ENCODE data around the gene KRT74. TPM values are rescaled to one million over a fixed set of nuclear protein-coding genes. Genes with fewer than 3 reads are reported as not detected.

Gene KRT74
- total RNA-seq, 1 experiment from 2014 or later: not detected

DNA sequence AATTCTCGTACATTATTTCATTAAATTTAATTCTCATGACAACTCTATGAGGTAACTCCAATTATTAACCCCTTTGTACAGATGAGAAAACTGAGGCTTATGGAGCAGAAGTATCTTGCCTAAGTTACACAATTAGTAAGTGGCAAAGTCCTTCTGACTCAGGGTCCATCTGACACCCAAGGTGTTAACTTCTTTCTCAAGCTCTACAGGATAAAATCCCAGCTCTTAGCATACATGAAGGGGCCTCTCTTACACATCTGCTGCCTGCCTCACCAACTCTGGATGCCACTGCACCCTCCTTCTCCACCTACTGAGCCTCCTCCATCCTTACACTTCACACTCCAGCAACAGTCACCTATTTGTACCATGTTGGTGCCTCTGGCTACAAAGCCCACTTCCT lies 31.9 kb upstream of the KRT74 start:
- ChIA-PET POLR2A (no interaction called here), CTCF (interaction anchor here (1.0 kb wide), 1 partner anchor 265 kb away, joined by 4 read pairs; no protein-coding TSS in a partner anchor)
- Mint-ChIP-seq H3K27ac (no peak overlapping the region), H3K9me3 (no peaks in the 10 kb centered on the region), H3K36me3 (no peaks in the 10 kb centered on the region), H3K4me3 (no peak overlapping the region), H3K27me3 (ENCODE audit: low read depth) (peaks cover 22% of the 10 kb centered on the region), H3K4me1 (peaks cover under 1% of the 10 kb centered on the region; the same call in 1 of the 2 replicates)
- DNase-seq (ENCODE audit: low spot score) (no peak), ATAC-seq (no peak)
- TF ChIP-seq ATF1 (CRISPR knock-in tag; IDR thresholded peaks at IDR 0.05) (no peak), GTF2I (CRISPR knock-in tag; conservative IDR thresholded peaks at IDR 0.05) (no peak), JUN (CRISPR knock-in tag; IDR thresholded peaks at IDR 0.05) (no peak), GABPB1 (CRISPR knock-in tag; IDR thresholded peaks at IDR 0.05) (no peak), SOX15 (CRISPR knock-in tag; IDR thresholded peaks at IDR 0.05) (no peak), ESRRA (CRISPR knock-in tag; IDR thresholded peaks at IDR 0.05; ENCODE audit: borderline replicate concordance) (no peak), NR2C2 (CRISPR knock-in tag; IDR thresholded peaks at IDR 0.05) (no peak), NFE2L1 (CRISPR knock-in tag; IDR thresholded peaks at IDR 0.05) (no peak), FOXK1 (CRISPR knock-in tag; IDR thresholded peaks at IDR 0.05) (no peak), TEAD1 (CRISPR knock-in tag; IDR thresholded peaks at IDR 0.05) (no peak), ZNF396 (CRISPR knock-in tag; IDR thresholded peaks at IDR 0.05; ENCODE audit: borderline replicate concordance) (no peak), ZNF317 (CRISPR knock-in tag; IDR thresholded peaks at IDR 0.05; ENCODE audit: borderline replicate concordance, low read depth) (no peak), TP53 (CRISPR knock-in tag; IDR thresholded peaks at IDR 0.05) (no peak)
- TF ChIP-seq, protein P1, sequence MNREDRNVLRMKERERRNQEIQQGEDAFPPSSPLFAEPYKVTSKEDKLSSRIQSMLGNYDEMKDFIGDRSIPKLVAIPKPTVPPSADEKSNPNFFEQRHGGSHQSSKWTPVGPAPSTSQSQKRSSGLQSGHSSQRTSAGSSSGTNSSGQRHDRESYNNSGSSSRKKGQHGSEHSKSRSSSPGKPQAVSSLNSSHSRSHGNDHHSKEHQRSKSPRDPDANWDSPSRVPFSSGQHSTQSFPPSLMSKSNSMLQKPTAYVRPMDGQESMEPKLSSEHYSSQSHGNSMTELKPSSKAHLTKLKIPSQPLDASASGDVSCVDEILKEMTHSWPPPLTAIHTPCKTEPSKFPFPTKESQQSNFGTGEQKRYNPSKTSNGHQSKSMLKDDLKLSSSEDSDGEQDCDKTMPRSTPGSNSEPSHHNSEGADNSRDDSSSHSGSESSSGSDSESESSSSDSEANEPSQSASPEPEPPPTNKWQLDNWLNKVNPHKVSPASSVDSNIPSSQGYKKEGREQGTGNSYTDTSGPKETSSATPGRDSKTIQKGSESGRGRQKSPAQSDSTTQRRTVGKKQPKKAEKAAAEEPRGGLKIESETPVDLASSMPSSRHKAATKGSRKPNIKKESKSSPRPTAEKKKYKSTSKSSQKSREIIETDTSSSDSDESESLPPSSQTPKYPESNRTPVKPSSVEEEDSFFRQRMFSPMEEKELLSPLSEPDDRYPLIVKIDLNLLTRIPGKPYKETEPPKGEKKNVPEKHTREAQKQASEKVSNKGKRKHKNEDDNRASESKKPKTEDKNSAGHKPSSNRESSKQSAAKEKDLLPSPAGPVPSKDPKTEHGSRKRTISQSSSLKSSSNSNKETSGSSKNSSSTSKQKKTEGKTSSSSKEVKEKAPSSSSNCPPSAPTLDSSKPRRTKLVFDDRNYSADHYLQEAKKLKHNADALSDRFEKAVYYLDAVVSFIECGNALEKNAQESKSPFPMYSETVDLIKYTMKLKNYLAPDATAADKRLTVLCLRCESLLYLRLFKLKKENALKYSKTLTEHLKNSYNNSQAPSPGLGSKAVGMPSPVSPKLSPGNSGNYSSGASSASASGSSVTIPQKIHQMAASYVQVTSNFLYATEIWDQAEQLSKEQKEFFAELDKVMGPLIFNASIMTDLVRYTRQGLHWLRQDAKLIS (CRISPR knock-in tag; IDR thresholded peaks at IDR 0.05; ENCODE audit: borderline replicate concordance): no peak
- TF ChIP-seq, protein P2, sequence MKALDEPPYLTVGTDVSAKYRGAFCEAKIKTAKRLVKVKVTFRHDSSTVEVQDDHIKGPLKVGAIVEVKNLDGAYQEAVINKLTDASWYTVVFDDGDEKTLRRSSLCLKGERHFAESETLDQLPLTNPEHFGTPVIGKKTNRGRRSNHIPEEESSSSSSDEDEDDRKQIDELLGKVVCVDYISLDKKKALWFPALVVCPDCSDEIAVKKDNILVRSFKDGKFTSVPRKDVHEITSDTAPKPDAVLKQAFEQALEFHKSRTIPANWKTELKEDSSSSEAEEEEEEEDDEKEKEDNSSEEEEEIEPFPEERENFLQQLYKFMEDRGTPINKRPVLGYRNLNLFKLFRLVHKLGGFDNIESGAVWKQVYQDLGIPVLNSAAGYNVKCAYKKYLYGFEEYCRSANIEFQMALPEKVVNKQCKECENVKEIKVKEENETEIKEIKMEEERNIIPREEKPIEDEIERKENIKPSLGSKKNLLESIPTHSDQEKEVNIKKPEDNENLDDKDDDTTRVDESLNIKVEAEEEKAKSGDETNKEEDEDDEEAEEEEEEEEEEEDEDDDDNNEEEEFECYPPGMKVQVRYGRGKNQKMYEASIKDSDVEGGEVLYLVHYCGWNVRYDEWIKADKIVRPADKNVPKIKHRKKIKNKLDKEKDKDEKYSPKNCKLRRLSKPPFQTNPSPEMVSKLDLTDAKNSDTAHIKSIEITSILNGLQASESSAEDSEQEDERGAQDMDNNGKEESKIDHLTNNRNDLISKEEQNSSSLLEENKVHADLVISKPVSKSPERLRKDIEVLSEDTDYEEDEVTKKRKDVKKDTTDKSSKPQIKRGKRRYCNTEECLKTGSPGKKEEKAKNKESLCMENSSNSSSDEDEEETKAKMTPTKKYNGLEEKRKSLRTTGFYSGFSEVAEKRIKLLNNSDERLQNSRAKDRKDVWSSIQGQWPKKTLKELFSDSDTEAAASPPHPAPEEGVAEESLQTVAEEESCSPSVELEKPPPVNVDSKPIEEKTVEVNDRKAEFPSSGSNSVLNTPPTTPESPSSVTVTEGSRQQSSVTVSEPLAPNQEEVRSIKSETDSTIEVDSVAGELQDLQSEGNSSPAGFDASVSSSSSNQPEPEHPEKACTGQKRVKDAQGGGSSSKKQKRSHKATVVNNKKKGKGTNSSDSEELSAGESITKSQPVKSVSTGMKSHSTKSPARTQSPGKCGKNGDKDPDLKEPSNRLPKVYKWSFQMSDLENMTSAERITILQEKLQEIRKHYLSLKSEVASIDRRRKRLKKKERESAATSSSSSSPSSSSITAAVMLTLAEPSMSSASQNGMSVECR (CRISPR knock-in tag; IDR thresholded peaks at IDR 0.05; ENCODE audit: borderline replicate concordance): no peak
- TF ChIP-seq, protein P3, sequence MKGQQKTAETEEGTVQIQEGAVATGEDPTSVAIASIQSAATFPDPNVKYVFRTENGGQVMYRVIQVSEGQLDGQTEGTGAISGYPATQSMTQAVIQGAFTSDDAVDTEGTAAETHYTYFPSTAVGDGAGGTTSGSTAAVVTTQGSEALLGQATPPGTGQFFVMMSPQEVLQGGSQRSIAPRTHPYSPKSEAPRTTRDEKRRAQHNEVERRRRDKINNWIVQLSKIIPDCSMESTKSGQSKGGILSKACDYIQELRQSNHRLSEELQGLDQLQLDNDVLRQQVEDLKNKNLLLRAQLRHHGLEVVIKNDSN (CRISPR knock-in tag; IDR thresholded peaks at IDR 0.05): no peak
- TF ChIP-seq, protein P4, sequence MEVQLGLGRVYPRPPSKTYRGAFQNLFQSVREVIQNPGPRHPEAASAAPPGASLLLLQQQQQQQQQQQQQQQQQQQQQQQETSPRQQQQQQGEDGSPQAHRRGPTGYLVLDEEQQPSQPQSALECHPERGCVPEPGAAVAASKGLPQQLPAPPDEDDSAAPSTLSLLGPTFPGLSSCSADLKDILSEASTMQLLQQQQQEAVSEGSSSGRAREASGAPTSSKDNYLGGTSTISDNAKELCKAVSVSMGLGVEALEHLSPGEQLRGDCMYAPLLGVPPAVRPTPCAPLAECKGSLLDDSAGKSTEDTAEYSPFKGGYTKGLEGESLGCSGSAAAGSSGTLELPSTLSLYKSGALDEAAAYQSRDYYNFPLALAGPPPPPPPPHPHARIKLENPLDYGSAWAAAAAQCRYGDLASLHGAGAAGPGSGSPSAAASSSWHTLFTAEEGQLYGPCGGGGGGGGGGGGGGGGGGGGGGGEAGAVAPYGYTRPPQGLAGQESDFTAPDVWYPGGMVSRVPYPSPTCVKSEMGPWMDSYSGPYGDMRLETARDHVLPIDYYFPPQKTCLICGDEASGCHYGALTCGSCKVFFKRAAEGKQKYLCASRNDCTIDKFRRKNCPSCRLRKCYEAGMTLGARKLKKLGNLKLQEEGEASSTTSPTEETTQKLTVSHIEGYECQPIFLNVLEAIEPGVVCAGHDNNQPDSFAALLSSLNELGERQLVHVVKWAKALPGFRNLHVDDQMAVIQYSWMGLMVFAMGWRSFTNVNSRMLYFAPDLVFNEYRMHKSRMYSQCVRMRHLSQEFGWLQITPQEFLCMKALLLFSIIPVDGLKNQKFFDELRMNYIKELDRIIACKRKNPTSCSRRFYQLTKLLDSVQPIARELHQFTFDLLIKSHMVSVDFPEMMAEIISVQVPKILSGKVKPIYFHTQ (CRISPR knock-in tag; IDR thresholded peaks at IDR 0.05): no peak
- TF ChIP-seq, protein P5, sequence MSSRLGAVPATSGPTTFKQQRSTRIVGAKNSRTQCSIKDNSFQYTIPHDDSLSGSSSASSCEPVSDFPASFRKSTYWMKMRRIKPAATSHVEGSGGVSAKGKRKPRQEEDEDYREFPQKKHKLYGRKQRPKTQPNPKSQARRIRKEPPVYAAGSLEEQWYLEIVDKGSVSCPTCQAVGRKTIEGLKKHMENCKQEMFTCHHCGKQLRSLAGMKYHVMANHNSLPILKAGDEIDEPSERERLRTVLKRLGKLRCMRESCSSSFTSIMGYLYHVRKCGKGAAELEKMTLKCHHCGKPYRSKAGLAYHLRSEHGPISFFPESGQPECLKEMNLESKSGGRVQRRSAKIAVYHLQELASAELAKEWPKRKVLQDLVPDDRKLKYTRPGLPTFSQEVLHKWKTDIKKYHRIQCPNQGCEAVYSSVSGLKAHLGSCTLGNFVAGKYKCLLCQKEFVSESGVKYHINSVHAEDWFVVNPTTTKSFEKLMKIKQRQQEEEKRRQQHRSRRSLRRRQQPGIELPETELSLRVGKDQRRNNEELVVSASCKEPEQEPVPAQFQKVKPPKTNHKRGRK (CRISPR knock-in tag; IDR thresholded peaks at IDR 0.05; ENCODE audit: borderline replicate concordance): no peak
- TF ChIP-seq, protein P6, sequence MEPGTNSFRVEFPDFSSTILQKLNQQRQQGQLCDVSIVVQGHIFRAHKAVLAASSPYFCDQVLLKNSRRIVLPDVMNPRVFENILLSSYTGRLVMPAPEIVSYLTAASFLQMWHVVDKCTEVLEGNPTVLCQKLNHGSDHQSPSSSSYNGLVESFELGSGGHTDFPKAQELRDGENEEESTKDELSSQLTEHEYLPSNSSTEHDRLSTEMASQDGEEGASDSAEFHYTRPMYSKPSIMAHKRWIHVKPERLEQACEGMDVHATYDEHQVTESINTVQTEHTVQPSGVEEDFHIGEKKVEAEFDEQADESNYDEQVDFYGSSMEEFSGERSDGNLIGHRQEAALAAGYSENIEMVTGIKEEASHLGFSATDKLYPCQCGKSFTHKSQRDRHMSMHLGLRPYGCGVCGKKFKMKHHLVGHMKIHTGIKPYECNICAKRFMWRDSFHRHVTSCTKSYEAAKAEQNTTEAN (CRISPR knock-in tag; IDR thresholded peaks at IDR 0.05): no peak
